Daoy (cell line): ENCODE data around the gene VPS16. TPM values are rescaled to one million over a fixed set of nuclear protein-coding genes. Genes with fewer than 3 reads are reported as not detected.

Experiments
- DNase-seq: peaks from one replicate; pipeline ENCODE4 v3.0.0-alpha.2; 2015; ENCODE audit warnings: low read depth
- total RNA-seq: library from RNA; depleted of rRNA; stranded (reverse); fragments of >200 nt; shearing (Covaris generic); gene quantifications from 2 replicates; pipeline ENCODE4 v1.2.3, GENCODE V29; 2014; rRNA removed

Gene VPS16
- 29.8 and 30.9 TPM in 2 replicates for total RNA-seq

DNA sequence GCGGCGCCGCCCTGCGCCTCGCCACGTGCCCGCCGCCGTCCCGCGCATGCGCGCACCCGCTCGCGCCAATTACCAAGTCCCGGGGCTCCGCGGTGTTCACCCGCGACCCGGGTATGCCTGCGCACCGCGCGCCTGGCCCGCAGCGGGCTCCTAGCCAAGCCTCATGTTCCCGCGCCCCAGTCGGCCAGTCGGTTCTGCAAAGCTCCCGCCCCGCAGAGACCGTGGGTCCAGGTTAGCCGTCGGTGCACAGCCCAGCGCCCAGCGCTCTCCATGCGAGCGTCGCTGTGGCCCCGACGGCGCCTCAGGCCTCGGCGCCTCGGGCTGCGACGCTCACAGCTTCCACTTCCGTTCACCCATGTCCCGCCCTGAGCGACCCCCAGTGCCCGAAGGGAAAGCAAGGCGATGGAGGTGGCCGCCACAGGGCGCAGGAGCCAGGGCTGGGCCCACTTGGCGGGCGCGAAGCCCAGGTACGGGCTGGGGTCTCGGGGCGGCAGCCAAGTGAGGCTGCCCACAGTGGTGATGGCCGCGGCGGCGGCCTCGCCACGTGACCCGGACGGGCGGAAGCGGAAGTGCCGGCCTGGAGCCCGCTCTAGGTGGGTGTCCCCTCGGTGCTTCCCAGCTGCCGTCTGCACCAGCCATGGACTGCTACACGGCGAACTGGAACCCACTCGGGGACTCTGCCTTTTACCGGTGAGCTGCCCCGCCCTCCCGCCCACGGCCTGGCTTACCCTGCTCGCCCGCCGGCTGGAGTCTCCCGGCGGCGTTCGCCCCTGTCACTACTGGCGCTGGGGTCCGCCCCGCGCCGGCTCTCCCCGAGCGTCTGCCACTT lies at the start of gene VPS16, which contains the start of gene PCED1A:
Gene VPS16 (plus strand): TSS at position 608 of the 829 bp plus-strand sequence. CDS start 30 bp downstream, at position 638.
Gene PCED1A (minus strand): TSS at position 518 of the 829 bp plus-strand sequence. CDS start 743 bp downstream, outside the sequence.
- peak; percentile 91 for DNase-seq

DNA sequence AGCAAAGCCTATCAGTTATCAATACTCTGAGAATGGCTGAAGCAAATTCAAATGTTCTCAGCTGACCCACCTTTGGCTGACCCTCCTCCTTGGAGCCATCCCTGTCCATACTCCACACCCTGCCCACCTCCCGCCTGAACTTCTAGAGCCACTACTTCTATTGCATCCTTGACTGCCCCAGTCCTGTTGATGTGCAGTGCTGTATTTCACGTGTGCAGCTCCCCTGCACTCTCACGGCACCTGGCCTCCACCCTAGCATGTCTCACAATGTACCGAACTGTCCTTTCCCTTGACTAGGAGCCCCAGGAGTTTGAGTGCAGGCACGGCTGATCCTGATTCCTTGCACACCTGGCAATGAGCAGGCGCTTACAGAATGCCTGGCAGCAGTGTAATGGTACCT lies 47.1 kb upstream of the VPS16 start:
- no peak for DNase-seq

- no peak for DNase-seq
These were observed 46.3 kb upstream of the VPS16 start for GRCh38 chr20:2794202-2794748.

- DNase-seq = no peak
These were observed 45.6 kb upstream of the VPS16 start for GRCh38 chr20:2794866-2795447.

DNA sequence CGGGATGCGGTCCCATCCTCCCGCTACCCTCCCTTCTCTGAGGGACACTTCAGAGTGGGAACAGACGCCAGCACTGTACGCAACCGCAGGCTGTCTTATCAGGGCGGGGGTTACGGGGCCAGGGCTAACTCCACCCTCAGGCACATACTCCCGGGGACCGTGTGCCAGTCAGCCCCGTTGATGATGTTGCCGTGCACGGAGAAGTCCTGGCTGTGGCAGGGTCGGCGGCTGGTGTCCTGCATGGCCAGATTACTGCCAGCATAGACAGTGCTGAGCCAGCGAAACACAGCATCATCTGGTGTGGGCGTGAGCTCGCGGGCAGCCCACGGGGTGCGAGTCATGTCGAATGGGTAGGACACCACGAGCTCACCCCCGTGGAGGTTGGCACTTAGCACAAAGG lies 45.1 kb upstream of the VPS16 start:
- DNase-seq = no peak

DNA sequence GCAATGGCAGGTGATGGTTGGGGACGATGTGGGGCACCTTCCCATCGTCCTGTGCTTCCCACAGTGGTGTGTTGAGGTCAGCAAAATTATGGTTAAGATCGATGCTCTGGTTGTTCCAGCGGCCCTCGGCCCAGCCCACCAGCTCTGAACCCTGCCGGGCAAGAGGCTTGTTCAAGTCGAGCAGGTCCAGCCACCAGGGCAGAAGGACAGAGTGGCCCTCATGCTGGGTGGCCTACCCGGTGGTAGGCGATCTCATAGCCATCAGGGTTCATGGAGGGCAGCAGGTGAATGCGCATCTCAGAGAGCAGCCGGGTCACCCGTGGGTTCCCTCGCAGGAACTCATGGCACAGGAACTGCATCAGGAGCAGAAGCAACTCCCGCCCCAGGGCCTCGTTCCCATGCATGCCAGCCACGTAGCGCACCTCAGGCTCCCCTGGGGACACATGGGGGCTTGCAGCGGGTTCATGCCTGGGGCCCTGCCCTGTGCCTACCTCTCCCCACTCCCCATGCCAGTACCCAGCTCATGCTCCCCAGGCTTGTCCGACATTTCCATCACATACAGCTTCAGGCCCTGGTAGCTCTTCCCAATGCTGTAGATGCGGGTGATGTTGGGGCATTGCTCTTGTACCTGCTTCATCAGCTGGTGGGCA lies 44.4 kb upstream of the VPS16 start:
- DNase-seq = no peak

GRCh38 chr20:2797136-2797983 lies 43.2 kb upstream of the VPS16 start:
- DNase-seq = no peak

GRCh38 chr20:2798095-2798805 lies 42.3 kb upstream of the VPS16 start:
- no peak for DNase-seq

GRCh38 chr20:2798814-2799213 lies 41.7 kb upstream of the VPS16 start:
- peak; percentile 38 for DNase-seq

DNA sequence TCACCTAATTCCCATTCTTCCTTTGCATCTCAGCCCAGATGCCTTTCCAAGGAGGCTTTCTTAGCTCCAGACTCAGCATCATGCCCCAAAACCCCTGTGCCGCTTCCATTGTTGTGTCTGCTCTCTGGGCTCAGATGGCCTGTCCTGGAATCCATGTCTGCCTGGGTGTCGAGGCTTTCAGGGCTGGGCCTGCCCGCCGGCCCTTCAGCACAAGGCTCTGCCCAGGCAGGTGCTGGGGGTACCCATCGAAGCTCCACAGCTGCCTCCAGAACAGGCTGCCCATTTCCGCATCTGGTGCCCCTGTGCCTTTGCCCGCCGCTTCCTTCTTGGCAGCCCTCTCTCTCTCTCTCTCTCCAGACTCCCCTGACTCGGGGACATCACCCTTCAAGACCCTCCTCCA lies 41.3 kb upstream of the VPS16 start:
- DNase-seq = no peak

- DNase-seq = no peak
These were observed 40.6 kb upstream of the VPS16 start for GRCh38 chr20:2799688-2800520.

- peak; percentile 38 for DNase-seq
These were observed 39.8 kb upstream of the VPS16 start, which contains the start of gene CPXM1 for GRCh38 chr20:2800521-2801285. TSS of gene CPXM1 (minus strand) at chr20:2800627. CDS start at chr20:2800572, 55 bp downstream.

DNA sequence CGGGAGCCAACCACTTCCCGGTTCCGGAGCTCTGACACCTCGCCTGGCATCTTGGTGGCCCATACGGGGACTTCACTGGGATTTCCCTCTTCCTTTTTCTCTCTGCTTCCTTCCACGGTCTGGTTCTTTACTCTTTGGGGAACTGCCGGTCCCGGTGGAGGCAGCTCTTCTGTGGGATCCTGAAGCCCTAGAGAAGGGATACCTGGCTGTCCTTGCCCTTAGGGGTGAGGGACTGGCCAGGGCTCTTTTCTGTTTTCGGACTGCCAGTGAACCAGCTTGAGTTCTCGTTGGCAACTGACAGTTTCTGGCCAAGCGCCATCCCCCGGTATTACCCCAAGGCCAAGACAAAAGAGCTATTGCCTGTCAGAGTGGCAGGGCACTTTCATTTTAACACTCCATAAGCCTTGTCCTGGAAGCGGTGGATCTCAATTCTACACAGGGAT lies 39.2 kb upstream of the VPS16 start:
- DNase-seq = no peak

- DNase-seq = no peak
These were observed 36.3 kb upstream of the VPS16 start for GRCh38 chr20:2804041-2804828.

GRCh38 chr20:2804852-2805688 lies 35.5 kb upstream of the VPS16 start:
- DNase-seq = no peak

GRCh38 chr20:2805689-2806350 lies 34.7 kb upstream of the VPS16 start:
- peak; percentile 36 for DNase-seq

DNA sequence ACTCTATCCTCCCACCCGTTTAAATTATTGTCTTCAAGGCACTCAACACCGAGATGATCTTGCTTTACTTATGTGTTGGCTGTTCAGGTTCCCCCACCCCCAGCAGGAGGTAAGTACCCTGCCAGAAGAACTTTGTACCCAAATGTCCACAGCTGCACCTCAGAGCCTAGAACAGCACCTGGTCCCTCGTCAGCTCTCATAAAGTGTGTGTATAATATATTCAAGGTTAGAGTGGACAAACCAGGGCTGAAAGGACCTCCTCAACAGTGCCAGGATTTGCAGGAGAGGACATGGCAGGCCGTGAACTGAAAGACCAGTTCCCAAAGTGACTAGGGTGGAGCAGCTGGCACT lies 34.2 kb upstream of the VPS16 start:
- no peak for DNase-seq
